Smooth muscle cell of the brain vasculature (primary cell): ENCODE data around the gene SPRY4.
A peak's percentile ranks its signal among the peaks of the same experiment; 100 is the strongest.
"Not testable (repeated sequence)": the region's sequence is repeated elsewhere in the genome, so short reads cannot be mapped to it uniquely, and the experiment has no call there.

Experiments used
- DNase-seq: peaks from one replicate; pipeline ENCODE4 v3.0.0-alpha.2; 2012; ENCODE audit warnings: low read depth, low spot score

Gene SPRY4

GRCh38 chr5:142334538-142334937 is 9.7 kb upstream of the SPRY4 start:
- DNase-seq = no peak

GRCh38 chr5:142333749-142334148 is 8.9 kb upstream of the SPRY4 start:
- not testable (repeated sequence) for DNase-seq

GRCh38 chr5:142330444-142330843 is 5.6 kb upstream of the SPRY4 start:
- DNase-seq = no peak

GRCh38 chr5:142330026-142330425 is 5.2 kb upstream of the SPRY4 start:
- no peak for DNase-seq

- DNase-seq = no peak
These were observed 2.5 kb upstream of the SPRY4 start for GRCh38 chr5:142327111-142327842.

- DNase-seq = no peak
These were observed 1.7 kb upstream of the SPRY4 start for GRCh38 chr5:142326480-142326938.

- no peak for DNase-seq
These were observed 1.1 kb upstream of the SPRY4 start for GRCh38 chr5:142325725-142326479.

- DNase-seq = no peak
These were observed 518 bp downstream of the SPRY4 start for GRCh38 chr5:142324136-142324870.

GRCh38 chr5:142323480-142324135 is 1.2 kb downstream of the SPRY4 start:
- DNase-seq = no peak

GRCh38 chr5:142322747-142323479 is 1.9 kb downstream of the SPRY4 start:
- DNase-seq = no peak

- no peak for DNase-seq
These were observed 2.4 kb downstream of the SPRY4 start for GRCh38 chr5:142322403-142322746.

- no peak for DNase-seq
These were observed 3.8 kb downstream of the SPRY4 start for GRCh38 chr5:142320851-142321560.

GRCh38 chr5:142320430-142320738 is 4.4 kb downstream of the SPRY4 start:
- no peak for DNase-seq

GRCh38 chr5:142319560-142320429 is 5.0 kb downstream of the SPRY4 start:
- no peak for DNase-seq

- no peak for DNase-seq
These were observed 5.7 kb downstream of the SPRY4 start for GRCh38 chr5:142319105-142319504.

GRCh38 chr5:142317753-142318152 is 7.1 kb downstream of the SPRY4 start:
- DNase-seq = no peak

GRCh38 chr5:142317173-142317572 is 7.6 kb downstream of the SPRY4 start:
- no peak for DNase-seq

- DNase-seq = no peak
These were observed 8.1 kb downstream of the SPRY4 start for GRCh38 chr5:142316681-142317080.

GRCh38 chr5:142316051-142316450 is 8.8 kb downstream of the SPRY4 start:
- peak; percentile 71 for DNase-seq
